NK-92 (cell line): Measurements from ENCODE around the gene AEBP1.

ENCODE experiments used
- DNase-seq: peaks from one replicate; lab custom pipeline; 2025; ENCODE audit not compliant: unreplicated experiment; lab: John Stamatoyannopoulos, UW

The AEBP1 gene

DNA sequence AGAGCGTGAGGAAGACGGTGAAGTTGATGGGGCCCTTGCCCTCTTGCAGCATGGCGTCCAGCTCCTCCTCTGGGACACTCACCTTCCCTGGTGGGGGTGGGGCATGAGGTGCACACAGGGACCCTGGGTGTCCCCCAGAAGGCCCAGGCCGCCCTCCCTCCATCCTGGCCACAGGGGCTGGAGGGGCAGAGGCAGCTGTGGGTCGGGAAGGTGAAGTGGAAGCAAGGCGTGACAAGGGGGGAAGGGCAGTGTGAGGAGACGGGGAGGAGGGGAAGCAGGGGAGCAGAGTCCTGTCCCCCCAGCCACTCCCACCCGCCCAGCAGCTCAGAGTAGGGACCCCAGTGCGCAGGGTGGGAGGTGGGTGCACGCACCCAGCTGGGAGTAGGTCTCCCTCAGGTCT lies 36.2 kb downstream of the AEBP1 start:
- no peak for DNase-seq

DNA sequence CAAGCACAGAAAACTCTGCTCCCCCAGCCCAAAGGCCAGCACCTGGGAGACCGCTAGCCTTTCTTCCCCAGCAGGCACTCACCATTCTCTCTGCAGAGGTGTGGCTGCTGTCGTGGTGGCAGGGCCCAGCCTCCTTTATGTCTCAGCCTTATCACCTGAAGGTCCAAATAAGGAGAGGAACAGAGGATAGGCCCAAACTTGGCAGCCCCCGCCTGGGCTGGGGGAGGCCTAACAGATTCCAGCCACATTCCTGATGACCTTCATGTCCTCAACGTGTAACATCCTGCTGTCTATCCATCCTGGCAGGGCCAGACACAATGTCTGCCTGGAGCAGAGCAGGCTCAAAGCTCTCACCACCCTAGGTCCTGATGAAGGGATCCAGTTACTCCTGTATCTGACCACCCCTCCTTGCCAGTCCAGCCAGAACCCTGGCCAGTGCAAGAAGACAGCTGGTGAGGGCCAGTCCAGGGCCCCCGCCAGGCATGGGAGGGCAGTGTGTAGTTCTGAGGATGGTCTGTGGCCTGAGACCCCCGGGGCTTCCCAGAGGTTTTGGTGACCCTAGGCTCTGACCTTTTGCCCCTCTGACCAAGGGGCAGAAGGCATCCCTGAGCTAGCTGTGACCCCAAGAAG lies 37.2 kb downstream of the AEBP1 start, which contains the start of gene MYL7:
MYL7 (minus strand) TSS at position 112 of the 630 bp plus-strand sequence; CDS start at position 85, 27 bp downstream.
- DNase-seq = no peak

DNA sequence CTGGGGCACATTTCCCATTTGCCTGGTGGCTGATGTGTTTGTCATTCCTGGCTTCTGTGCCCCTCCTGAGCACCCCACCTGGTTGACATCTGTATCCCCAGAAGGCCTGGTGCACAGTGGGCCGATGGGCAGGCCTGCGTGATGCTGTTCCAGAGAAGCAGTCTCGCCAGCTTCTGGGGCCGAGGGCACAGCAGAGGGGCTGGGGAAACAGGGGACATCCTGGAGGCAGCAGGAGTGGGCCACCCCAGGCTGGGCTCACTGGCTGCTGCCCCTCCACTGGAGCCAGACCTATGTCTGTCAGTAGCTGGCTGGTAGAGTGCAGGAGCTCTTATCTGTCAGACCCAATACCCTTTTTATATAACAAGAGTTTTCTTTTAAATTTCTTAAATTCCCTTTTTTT lies 37.9 kb downstream of the AEBP1 start:
- no peak for DNase-seq

DNA sequence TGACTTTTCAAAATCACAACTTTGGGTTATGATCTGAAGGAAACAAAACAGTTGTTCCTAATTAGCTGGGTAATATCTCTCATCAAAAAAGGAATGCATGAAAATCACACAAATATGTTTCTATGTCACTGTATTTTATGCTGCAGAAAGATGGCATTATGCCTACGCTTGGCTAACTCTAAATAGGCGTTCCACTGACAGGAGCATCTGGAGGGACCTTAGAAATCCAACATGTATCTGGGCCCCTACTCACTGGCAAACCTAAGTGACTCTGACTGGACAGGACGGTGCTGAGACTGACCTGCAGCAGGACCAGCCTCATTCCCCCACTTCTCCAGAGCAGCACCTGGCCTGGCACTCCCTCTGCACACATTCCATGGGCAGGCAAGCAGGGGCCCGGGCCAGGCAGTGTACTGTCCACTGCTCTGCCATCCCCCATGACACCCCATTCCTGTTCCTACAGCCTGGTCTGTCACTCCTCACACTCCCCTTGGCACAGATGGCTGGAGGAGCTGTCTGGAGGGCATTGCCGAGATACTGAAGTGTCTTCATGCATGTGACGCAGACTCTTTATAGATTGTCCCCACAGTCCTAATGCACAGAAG lies 39.6 kb downstream of the AEBP1 start:
- DNase-seq = no peak

DNA sequence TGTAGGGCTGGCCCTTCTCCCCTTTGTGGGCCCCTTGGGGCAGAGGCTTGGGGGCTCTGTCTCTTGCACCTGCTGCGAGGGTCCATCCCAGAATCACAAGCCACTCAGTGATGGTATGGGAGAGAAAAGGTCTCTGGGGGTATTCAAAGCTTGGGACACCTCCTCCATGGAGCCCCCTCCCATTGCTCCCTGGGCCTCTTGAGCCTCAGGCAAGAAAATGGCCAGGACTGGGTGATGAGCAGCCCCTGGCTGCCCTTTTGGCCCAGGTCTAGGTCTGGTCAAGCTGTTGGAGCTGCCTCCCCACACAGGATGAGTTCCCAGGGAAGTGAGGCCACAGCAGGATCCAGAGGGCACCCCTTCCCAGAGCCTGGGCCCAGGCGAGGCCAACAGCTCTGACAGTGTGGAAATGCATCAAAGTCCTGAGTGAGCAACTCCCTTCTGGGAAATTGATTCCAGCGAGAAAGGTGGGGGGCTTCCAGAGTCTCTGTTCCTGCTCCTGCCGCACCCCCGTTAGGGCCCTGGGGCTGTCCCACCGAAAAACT lies 40.4 kb downstream of the AEBP1 start:
- DNase-seq = no peak

DNA sequence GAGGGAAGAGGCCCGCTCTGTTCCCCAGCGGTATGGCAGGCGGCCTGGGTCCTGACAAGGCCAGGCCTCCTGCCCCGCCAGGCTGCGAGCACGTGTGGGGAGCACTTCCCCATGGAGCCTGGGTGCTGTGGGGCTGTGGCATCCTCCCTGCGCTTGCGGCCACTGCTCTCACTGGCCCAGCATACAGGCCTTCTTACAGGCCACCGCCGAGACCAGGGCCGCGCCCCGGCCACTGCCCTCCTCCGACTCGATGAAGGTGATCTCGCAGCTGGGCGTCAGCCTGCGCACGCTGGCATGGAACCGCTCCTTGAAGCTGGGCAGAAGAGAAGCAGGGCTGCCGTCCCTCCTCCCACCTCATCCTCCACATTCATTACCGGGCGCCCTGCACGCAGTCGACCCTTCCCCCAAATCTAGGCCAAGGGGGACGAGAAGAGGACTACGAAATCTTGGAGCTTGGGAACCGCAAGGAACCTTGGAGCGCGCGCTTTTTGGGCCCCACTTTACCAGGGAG lies 40.9 kb downstream of the AEBP1 start:
- no peak for DNase-seq

DNA sequence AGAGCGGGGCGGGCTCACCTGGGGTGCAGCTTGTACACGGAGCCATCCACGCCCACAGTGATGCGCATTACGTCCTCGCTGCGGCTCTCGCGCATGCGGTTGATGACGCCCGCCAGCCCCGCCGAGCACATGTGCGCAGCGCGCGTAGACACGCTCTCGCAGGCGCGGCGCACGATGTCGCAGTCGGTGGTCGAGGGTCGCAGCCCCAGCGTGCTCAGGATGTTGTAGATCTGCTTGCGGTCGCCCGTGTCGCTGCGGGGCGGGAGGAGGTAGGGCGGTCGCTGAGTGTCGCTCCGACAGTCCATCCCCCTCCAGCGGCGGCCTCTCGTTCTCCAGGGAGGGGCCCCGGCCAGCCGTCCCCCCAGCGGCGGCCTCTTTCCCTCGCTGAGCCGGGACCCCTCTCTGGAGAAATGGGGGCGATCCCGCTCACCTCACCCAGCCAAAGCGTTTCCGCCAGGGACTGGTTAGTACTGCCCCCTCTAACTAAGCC lies 41.4 kb downstream of the AEBP1 start:
- no peak for DNase-seq

DNA sequence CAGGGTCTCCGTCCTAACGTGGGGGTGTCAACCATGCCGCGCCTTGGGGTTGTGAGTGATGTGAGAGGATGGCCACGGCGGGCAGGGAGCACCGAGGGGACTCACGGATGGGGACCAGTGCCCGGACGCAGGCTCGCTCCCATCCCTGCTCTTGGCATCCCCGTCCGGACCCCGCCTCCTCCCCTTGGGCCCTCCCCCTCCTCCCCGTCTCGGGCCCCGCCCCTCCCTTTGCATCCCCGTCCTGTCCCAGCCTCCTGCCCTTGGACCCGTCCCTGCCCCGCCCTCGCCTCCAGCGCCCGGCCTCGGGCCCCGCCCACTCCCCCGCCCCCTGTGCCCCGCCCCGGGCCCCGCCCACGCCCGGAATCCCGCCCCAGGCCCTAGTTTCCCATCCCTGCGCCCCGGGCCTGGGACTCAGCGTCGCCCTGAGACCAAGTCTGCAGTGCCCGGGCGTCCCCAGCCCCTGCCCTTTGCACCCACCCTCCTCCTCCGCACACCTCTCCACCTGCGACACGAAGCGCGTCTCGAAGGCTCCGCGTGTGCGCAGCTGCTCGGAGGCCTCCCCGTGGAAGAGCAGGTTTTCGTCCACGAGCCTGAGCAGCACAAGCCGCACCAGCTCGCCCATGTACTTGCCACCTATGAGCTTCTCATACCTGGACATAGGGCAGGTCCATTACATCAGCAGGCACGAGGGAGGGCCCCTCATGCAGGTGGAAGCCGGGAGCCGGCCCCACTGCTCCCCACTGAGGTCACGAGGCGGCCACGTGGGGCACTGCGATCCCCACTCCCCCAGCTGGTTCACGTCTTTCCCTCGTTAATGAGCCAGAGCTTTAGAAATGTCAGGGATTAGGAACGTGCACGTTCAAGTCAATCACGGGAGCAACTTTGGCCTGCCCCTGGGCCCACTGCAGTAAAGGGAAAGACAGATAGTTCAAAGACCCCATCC lies 42.1 kb downstream of the AEBP1 start:
- DNase-seq = no peak

DNA sequence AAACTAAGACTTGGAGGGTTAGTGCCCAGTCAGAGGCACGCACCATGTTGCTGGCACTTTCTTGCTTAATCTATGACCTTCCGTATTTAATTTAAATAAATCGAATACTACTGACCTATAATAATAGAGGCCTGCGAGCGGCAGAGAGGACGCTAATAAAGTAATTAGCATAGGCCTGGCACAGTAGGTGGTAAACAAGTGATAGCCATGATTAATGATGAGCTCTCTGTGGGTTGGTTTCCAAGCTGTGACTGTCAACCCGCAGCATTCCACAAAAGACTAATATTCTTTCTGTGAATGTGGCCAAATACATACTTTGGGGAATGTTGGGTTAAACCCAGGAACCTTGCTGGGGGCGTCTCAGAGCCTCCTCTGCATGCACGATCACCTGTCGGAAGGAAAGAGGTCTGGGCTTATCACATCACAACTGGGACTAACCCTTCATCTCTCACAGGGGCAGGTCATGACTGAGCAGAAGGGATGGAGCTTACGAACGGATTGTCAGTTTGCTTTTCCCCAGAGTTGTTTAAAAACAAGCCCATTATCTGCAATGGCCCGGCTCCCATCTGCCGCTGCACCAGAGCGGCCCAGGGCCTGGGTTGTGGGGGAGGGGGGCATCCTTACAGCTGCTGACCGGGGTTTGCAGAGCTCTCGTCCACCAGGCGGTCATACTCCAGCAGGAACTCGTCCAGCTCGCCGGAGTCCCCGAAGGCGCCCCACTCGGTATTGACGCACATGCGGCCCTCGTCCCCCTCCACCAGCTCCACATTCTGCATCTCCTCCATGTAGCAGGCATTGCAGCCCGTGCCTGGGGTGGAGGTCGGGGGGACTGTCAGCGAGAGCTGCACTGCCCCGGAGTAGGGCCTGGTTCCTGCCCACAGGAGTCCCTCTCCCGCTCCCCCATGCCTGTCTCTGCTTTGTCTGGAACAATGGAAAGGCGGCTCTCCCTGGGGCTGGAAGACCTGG lies 43.2 kb downstream of the AEBP1 start:
- no peak for DNase-seq

DNA sequence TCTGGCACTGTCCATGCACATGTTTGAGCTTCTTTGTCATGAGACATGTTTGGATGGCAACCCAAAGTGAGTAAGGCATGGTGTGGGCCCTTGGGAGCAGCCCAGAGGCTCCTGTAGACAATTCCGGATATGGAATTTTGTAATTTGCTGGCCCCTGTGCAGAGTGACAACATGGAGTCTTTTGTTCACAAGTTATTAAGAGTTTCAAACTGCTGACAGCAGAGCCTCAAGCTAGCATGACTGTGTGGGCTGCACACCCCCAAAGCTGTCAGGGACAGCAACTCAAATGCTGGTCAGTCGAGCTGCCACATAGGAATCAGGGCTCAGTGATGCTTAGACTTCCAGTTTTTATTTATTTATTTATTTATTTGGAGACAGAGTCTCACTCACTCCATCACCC lies 44.0 kb downstream of the AEBP1 start:
- DNase-seq = no peak

DNA sequence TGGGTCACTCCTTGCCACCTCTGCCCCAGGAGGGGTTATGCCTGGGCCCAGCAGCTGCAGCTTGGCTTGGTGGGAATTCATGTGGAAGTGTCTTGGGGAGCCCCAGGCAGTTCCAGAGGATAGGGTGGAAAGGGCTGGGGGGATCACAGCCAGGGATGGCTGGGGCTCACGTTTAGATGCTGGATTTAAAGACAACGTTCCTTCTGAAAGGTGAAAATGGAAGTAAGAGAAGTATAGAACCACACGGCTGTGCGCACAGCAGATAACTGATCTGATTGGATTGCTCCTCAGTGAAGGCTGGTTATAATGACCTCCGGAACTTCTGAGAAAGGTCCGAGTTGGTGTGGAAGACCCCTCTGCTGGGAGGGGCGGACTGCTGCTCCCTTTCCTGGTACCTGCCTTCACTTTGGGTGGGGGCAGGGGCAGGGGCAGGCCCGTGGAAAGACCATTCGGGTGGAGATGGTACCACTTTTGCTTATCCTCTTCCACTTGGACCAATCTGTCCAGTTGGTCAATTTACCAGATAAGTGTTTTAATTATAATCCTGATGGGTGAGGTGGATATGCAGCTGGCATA lies 44.9 kb downstream of the AEBP1 start:
- no peak for DNase-seq

DNA sequence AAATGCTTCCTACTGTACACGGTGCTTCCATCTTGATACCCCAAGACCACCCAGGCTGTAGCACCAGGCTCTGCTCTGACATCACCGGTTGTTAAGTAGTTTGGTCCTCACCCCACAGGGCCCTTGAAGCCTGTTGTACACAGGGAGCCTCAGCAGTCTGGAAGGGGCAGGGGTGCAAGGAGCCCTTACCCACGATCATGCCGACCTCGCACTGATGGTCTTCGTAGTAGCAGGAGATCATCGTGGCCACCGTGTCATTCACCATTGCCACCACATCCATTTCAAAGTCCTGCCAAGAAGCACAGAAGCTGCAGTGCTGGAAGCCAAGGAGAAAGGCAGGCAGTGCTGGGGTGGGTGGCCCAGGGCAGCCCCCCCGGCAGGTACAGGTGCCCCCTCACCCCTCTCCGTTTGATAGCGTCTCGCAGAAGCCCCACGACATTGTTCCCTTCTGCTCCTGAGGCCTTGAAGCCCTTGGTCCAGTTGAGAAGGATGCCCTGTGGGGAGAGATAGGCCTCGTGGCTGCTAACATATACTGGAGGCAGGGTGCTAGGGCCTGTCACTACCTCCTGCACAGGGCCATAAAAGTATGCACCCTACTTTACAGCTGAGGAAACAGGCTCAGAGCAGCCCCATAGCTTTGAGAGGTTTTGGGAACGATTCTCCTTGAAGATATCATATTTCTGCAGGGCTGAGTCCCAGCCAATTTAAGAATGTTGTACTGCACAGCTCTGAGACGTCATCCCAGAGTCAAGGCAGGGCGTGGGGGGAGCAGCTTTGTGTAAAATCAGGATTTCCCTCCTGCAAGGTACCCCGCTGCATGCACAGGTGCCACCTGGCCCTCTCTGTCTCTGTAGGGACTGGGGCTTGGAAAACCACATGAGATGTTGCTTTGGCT lies 45.7 kb downstream of the AEBP1 start:
- DNase-seq = no peak

DNA sequence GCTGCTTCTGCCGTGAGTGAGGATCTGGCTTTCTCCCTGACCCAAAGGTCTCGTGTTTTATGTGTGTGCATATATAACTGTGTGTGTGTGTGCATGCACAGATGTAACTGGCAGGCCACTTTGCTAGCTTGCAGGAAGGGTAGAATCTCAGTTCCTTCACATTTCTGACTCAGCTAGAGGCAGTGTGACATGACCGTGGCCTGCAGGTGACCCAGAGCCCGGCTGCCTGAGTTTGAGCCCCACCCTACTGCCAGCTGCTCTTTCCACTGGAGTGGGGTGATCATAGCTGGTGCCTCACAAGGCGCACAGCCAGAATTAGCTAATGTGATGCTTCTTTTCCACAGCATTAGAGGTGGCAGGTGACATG lies 46.3 kb downstream of the AEBP1 start:
- DNase-seq = no peak

DNA sequence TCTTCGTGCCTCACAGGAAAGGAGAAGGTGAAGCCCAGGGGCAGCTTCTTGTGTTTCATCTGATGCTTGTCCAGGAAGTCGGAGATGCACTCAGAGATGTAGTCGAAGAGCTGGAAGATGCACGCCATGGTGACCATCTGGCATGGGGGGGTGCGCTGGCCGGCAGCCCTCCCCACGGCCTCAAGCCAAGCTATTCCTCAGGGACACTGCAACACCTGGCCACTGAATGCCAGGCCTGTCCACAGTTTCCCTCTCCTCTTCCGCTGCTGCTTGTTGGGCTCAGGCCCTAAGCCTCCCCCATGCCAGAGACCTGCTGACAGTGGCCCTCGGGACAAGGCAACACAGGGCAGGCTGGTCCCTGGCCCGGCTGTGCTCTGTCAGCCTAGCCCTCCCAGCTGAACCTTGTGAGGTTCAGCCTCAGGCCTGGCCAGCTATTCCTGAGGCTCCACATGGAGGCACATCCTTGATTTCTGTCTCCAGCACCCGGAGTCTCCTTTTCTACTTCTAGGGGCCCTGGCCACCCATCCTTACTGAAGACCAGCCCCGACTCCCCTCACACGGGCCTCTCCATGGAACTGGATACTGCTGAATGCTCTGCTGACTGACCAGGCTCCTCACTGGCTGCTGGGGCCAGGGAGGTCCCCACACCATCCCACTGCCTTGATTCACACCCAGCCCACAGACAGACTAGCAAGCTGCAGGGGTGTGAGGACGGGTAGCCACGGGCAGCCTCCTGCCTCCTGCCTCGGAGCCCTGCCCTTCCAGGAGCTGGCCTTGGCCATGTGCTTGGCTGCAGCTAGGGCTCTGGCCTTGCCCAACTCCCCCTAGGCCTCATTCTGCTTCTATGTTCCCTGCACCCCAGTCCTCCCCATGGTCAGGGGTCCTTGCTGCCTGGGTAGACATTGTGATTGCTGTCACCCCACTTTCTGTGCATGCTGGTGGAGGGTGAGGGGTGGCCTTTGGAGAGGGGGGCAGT lies 47.1 kb downstream of the AEBP1 start:
- no peak for DNase-seq

DNA sequence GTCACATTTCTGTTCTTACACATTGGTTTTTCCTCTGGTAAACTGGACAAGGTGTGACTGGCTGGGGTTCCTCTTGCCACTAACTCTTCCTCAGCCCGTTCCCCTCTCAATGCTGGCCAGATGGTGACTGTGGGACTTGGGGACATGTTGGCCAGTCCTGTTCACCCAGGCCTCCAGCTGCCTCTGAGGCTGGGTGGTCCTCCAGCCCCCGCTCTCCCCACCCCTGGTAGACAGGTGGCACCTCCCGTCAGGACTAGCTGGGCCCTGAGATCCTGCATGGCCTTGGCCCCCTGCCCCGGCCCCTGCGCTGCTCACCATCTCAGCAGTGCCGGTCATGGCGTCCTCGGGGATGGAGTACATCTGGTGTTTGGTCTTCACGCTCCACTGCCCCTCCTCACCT lies 47.8 kb downstream of the AEBP1 start:
- DNase-seq = no peak

DNA sequence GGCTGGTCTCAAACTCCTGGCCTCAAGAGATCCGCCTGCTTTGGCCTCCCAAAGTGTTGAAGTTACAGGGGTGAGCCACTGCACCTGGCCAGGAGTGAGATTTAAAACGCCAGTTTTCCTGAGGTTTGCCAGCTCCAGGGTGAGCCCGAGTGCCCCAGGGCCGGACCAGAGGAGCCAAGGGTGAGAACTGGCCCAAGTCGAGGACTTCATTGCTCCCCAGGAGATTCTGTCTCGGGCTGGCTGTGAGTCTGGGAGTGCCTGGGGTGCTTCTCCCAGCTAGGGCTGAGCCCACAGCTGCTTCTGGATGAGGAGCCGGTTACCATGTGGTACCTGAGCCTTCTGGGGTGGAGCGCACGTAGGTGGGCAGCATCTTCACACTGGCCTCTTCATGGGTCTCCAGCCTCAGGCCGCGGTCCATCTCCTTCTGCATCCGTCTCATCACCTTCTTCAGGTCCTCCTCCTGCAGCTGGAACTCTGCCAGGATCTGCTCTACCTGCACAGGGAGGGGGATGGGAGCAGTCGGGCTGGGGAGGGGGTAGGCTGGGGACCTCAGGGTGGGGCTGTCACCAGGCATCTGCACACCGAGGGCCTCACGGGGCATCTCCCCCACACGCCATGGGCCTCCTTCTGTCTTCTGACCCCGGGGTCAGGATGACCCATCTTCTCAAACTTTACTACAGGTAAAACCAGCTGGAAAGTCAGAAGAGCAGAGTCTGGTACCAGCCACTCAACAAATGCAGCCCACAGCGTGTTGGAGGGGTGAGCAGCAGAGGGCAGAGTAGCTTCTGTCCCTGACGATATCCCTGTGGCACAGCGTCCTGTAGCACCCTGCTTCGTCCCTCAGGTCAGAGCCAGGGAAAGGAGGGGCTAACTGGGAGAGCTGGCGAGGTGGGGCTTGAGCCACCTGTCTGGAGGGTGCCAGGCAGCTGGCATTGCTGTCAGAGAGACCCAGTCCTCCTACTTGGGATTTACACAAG lies 49.1 kb downstream of the AEBP1 start:
- no peak for DNase-seq

DNA sequence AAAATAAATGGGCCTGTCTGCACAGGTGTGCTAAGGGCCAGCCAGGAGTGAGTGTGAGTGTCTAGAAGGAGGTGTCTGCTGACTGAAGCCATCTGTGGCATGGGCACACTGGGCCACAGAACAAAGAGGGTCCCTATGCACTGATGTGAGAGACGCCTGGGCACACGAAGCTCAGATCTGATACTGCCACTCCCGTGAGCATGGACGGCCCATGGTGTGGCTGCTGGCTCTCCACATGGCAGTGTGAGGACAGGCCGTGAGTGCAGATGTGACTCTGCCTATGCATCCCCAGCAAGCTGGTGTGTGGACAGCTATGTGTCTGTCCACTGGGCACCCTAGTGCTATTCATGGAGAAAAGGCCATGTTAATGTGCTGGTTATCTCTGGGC lies 49.8 kb downstream of the AEBP1 start:
- DNase-seq = no peak
